SK-N-SH (cell line): ENCODE data around the gene RAB8B. TPM values are rescaled to one million over a fixed set of nuclear protein-coding genes. Genes with fewer than 3 reads are reported as not detected.
A peak's percentile ranks its signal among the peaks of the same experiment; 100 is the strongest.

ENCODE experiments used
- CTCF ChIA-PET: fragments of 300-600, 350-600 bp; formaldehyde crosslinking; extraction: SDS; loops from one replicate; lab custom pipeline; 2021; lab: Yijun Ruan, JAX
- POLR2A ChIA-PET: fragments of 350-600 bp; sonication (Branson Sonifier 250); formaldehyde crosslinking; extraction: SDS; loops from one replicate; lab custom pipeline; 2020; ENCODE audit warnings: antibody characterized with exemption, inconsistent platforms; lab: Yijun Ruan, JAX
- DNase-seq: peaks from one replicate; pipeline ENCODE4 v3.0.0; 2012
- H2AFZ ChIP-seq: fragments of 200-600 bp; sonication (generic); 2 replicates; pipeline ENCODE4 v1.8.1; 2016; ENCODE audit warnings: antibody characterized with exemption, mild to moderate bottlenecking, low read depth
- H3F3A ChIP-seq: fragments of 200-600 bp; sonication (generic); replicated peaks from 2 replicates; pipeline ENCODE3; 2016; ENCODE audit warnings: antibody characterized with exemption, mild to moderate bottlenecking; ENCODE audit not compliant: insufficient read depth
- H3K27ac ChIP-seq, 2 experiments: fragments of 200-500 bp in 1 of 2; fragments of 200-600 bp in 1 of 2; sonication (Bioruptor generic) in 1 of 2; sonication (generic), shearing (Covaris generic) in 1 of 2; 2 replicates each; pipeline versions ENCODE4 v1.5.1 to v1.6.1; 2014 to 2016; ENCODE audit warnings: low read depth in 2 of 2, inconsistent platforms in 1 of 2, low read length in 1 of 2, mild to moderate bottlenecking in 1 of 2, mixed read lengths in 1 of 2
- H3K27me3 ChIP-seq: fragments of 200-600 bp; sonication (generic), shearing (Covaris generic); 2 replicates; pipeline ENCODE4 v1.6.1; 2016; ENCODE audit warnings: mixed run types; ENCODE audit not compliant: insufficient read depth
- H3K36me3 ChIP-seq, 2 experiments: fragments of 200-500 bp in 1 of 2; fragments of 200-600 bp in 1 of 2; sonication (Bioruptor generic) in 1 of 2; sonication (generic) in 1 of 2; replicated peaks in 1 of 2; 2 replicates each; pipeline versions ENCODE3 to v1.5.1; 2014 to 2016; ENCODE audit warnings: low read length in 1 of 2, mild to moderate bottlenecking in 1 of 2; ENCODE audit not compliant: insufficient read depth in 2 of 2, control insufficient read depth in 1 of 2
- H3K4me1 ChIP-seq, 2 experiments: fragments of 200-500 bp in 1 of 2; fragments of 200-600 bp in 1 of 2; sonication (Bioruptor generic) in 1 of 2; sonication (generic), shearing (Covaris generic) in 1 of 2; 2 replicates each; pipeline versions ENCODE4 v1.5.1 to v1.6.1; 2014 to 2016; ENCODE audit warnings: low read depth in 1 of 2, low read length in 1 of 2, mixed run types in 1 of 2; ENCODE audit not compliant: insufficient read depth in 2 of 2, control insufficient read depth in 1 of 2
- H3K4me2 ChIP-seq: fragments of 200-600 bp; sonication (generic), shearing (Covaris generic); 2 replicates; pipeline ENCODE4 v1.6.1; 2017; ENCODE audit warnings: mixed run types
- H3K4me3 ChIP-seq, 2 experiments: fragments of 200-500 bp in 1 of 2; fragments of 200-600 bp in 1 of 2; sonication (Bioruptor generic) in 1 of 2; sonication (generic), shearing (Covaris generic) in 1 of 2; 2 replicates each; pipeline versions ENCODE4 v1.5.1 to v1.8.1; 2014 to 2016; ENCODE audit warnings: low read depth in 2 of 2, inconsistent platforms in 1 of 2, low read length in 1 of 2, mild to moderate bottlenecking in 1 of 2, mixed read lengths in 1 of 2, moderate library complexity in 1 of 2
- H3K79me2 ChIP-seq: fragments of 200-600 bp; sonication (generic); 2 replicates; pipeline ENCODE4 v1.8.1; 2017; ENCODE audit warnings: mild to moderate bottlenecking; ENCODE audit not compliant: insufficient read depth
- H3K9ac ChIP-seq: fragments of 200-600 bp; sonication (generic); 2 replicates; pipeline ENCODE4 v1.6.1; 2017; ENCODE audit warnings: mixed run types
- H3K9me2 ChIP-seq: fragments of 200-600 bp; sonication (generic); 2 replicates; pipeline ENCODE4 v1.6.1; 2017; ENCODE audit warnings: mixed run types
- H3K9me3 ChIP-seq: fragments of 200-600 bp; sonication (generic); 2 replicates; pipeline ENCODE4 v1.6.1; 2017; ENCODE audit warnings: mixed run types, mild to moderate bottlenecking, moderate library complexity
- H4K20me1 ChIP-seq: fragments of 200-600 bp; sonication (generic); 2 replicates; pipeline ENCODE4 v1.6.1; 2017; ENCODE audit warnings: mild to moderate bottlenecking, mixed run types; ENCODE audit not compliant: insufficient read depth
- CTCF ChIP-seq: fragments of 200-600 bp; sonication (generic); IDR thresholded peaks from 2 replicates; pipeline ENCODE4 v1.6.1; 2017; ENCODE audit warnings: antibody characterized with exemption, mild to moderate bottlenecking, moderate library complexity
- ELF1 ChIP-seq: IDR thresholded peaks from 2 replicates; pipeline ENCODE4 v1.4.0; 2012
- EP300 ChIP-seq, 2 experiments: IDR thresholded peaks; 2 replicates each; pipeline versions ENCODE4 v1.4.0 to v1.6.1; 2012; ENCODE audit warnings: borderline replicate concordance in 1 of 2, low read depth in 1 of 2, low read length in 1 of 2
- EZH2phosphoT487 ChIP-seq: fragments of 200-600 bp; sonication (generic); IDR thresholded peaks from 2 replicates; pipeline ENCODE4 v1.6.1; 2017; ENCODE audit warnings: low read depth, mixed run types, mild to moderate bottlenecking, antibody characterized with exemption, moderate library complexity, borderline replicate concordance
- FOSL2 ChIP-seq: IDR thresholded peaks from 2 replicates; pipeline ENCODE4 v1.4.0; 2012; ENCODE audit warnings: low read depth, mild to moderate bottlenecking, moderate library complexity, borderline replicate concordance
- FOXJ3 ChIP-seq: sonication (generic); formaldehyde crosslinking; IDR thresholded peaks from 2 replicates; pipeline ENCODE4 v1.5.1; 2020; ENCODE audit warnings: mild to moderate bottlenecking, missing genetic modification reagents
- GABPA ChIP-seq: IDR thresholded peaks from 2 replicates; pipeline ENCODE4 v1.4.0; 2012; ENCODE audit warnings: low read depth, mild to moderate bottlenecking
- IRF3 ChIP-seq: fragments of 150-350 bp; IDR thresholded peaks from 2 replicates; pipeline ENCODE4 v1.6.1; 2016; ENCODE audit warnings: mild to moderate bottlenecking, low read depth, low read length
- JUND ChIP-seq: IDR thresholded peaks from 2 replicates; pipeline ENCODE4 v1.4.0; 2012
- MAX ChIP-seq: IDR thresholded peaks from 2 replicates; pipeline ENCODE4 v1.4.0; 2012; ENCODE audit warnings: low read depth
- MXI1 ChIP-seq: IDR thresholded peaks from 2 replicates; pipeline ENCODE4 v1.6.1; 2012; ENCODE audit warnings: mild to moderate bottlenecking, low read depth, low read length, improper control_type of control experiment
- NFIC ChIP-seq: IDR thresholded peaks from 2 replicates; pipeline ENCODE4 v1.4.0; 2012; ENCODE audit warnings: borderline replicate concordance
- NRF1 ChIP-seq: IDR thresholded peaks from 2 replicates; pipeline ENCODE4 v1.6.1; 2012; ENCODE audit warnings: low read depth, mild to moderate bottlenecking, low read length
- PBX3 ChIP-seq: IDR thresholded peaks from 2 replicates; pipeline ENCODE4; 2012
- RAD21 ChIP-seq: IDR thresholded peaks from 2 replicates; pipeline ENCODE4 v1.6.1; 2012; ENCODE audit warnings: mild to moderate bottlenecking, low read length
- REST ChIP-seq: IDR thresholded peaks from 2 replicates; pipeline ENCODE4 v1.6.1; 2012; ENCODE audit warnings: mild to moderate bottlenecking, low read depth, low read length, moderate library complexity
- RXRA ChIP-seq: IDR thresholded peaks from 2 replicates; pipeline ENCODE4 v1.4.0; 2012; ENCODE audit warnings: low read depth, mild to moderate bottlenecking, borderline replicate concordance
- SMC3 ChIP-seq: IDR thresholded peaks from 2 replicates; pipeline ENCODE4 v1.6.1; 2012; ENCODE audit warnings: low read depth, low read length, improper control_type of control experiment
- TCF12 ChIP-seq: IDR thresholded peaks from 2 replicates; pipeline ENCODE4 v1.4.0; 2012
- USF2 ChIP-seq: fragments of 150-350 bp; IDR thresholded peaks from 2 replicates; pipeline ENCODE4 v1.6.1; 2017; ENCODE audit warnings: antibody characterized with exemption, low read length, low read depth, borderline replicate concordance
- WGBS: methylation state at CpG from one replicate; pipeline ENCODE4 v1.1.6; 2017; ENCODE audit warnings: low lambda C conversion rate; 5-methylcytosine and 5-hydroxymethylcytosine counted together
- polyA plus RNA-seq, 3 experiments: library from polyadenylated mRNA; depleted of rRNA; stranded (reverse); fragments of >200 nt; gene quantifications; 2 replicates each; pipeline ENCODE4 v1.2.3, GENCODE V29; 2012

RAB8B gene
- polyA plus RNA-seq, 1 of the 3 experiments (the other 2 are of a cell fraction), result 5.4 TPM

- TF ChIP-seq PBX3 (no peak), USF2 (no peak), IRF3 (no peak), FOSL2 (no peak), TCF12 (no peak), EP300 (IDR thresholded peaks at IDR 0.05; ENCODE audit: borderline replicate concordance in 1 of 2, low read depth in 1 of 2, low read length in 1 of 2) (peak in 1 of 2 experiments; percentile 78; a peak in 2 of 4 replicates)
Measured at GRCh38 chr15:63313825-63314224, 124.4 kb downstream of the RAB8B start (continued).

GRCh38 chr15:63314409-63314808 lies 125.0 kb downstream of the RAB8B start:
- no peaks in the 10 kb centered on the region for H4K20me1 ChIP-seq
- no peak for DNase-seq
- no peak overlapping the region for H2AFZ ChIP-seq
- H3F3A ChIP-seq, result peaks cover 6% of the 10 kb centered on the region
- H3K36me3 ChIP-seq, result no peaks in the 10 kb centered on the region
- peaks cover 0 to 11% of the 10 kb centered on the region in 2 experiments; a peak in 2 of 4 replicates for H3K4me1 ChIP-seq
- H3K4me2 ChIP-seq, result no peak overlapping the region
- ChIA-PET POLR2A (no interaction called here), CTCF (interaction anchor here (0.8 kb wide), 1 partner anchor 12 kb away, joined by 3 read pairs; no protein-coding TSS in a partner anchor)
- no peak overlapping the region for H3K9ac ChIP-seq
- 82% methylated on average over 2 of the region's 2 CpGs for WGBS
- no peaks in the 10 kb centered on the region for H3K79me2 ChIP-seq
- H3K27ac ChIP-seq, result no peak overlapping the region
- H3K9me3 ChIP-seq, result no peaks in the 10 kb centered on the region
- H3K27me3 ChIP-seq, result no peaks in the 10 kb centered on the region
- no peaks in the 10 kb centered on the region for H3K9me2 ChIP-seq
- no peak overlapping the region for H3K4me3 ChIP-seq
- no peak for TF ChIP-seq MAX
- TF ChIP-seq NRF1, result no peak
- no peak for TF ChIP-seq PBX3
- no peak for TF ChIP-seq MXI1
- TF ChIP-seq NFIC, result no peak
- TF ChIP-seq FOXJ3 (CRISPR knock-in tag), result no peak
- no peak for TF ChIP-seq EP300 (IDR thresholded peaks at IDR 0.05; ENCODE audit: borderline replicate concordance in 1 of 2, low read depth in 1 of 2, low read length in 1 of 2)
- TF ChIP-seq SMC3, result no peak
- no peak for TF ChIP-seq RXRA
- no peak for TF ChIP-seq IRF3
- no peak for TF ChIP-seq GABPA
- no peak for TF ChIP-seq JUND
- TF ChIP-seq EZH2phosphoT487, result no peak
- TF ChIP-seq RAD21, result no peak
- no peak for TF ChIP-seq ELF1
- TF ChIP-seq CTCF, result no peak
- TF ChIP-seq REST, result no peak
- TF ChIP-seq FOSL2, result no peak
